GM19438 (cell line): Measurements from ENCODE around the gene LRCH1.

Experiments used
- ATAC-seq: cut with Tn5 transposase; IDR thresholded peaks from one replicate; pipeline ENCODE4 v1.9.1; 2021; ENCODE audit warnings: low read depth; ENCODE audit not compliant: unreplicated experiment

Gene LRCH1

DNA sequence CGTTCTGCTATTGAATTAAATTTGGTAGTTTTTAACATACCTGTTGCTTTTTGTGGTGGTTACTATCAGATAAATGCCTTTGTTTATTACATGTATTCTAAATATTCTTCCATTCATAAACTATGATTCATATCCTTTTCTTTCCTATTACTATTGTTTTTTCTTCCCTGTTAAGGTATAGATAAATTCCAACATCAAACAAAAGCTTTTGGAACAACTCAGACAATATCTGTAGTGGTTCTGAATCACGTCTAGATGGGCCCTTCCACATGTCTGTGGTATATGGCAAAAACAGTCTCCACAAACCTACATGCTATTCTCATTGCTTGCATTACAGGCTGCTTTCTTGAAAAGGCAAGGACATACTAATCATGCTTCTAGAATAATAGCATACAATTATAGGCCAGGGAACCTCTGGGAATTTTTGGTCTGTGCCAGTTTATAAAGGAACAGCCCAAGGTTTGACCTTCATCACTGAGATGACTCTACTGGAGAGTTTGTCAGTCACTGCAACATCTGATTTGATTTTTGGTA lies 6.4 kb downstream of the LRCH1 start:
- no peak for ATAC-seq

DNA sequence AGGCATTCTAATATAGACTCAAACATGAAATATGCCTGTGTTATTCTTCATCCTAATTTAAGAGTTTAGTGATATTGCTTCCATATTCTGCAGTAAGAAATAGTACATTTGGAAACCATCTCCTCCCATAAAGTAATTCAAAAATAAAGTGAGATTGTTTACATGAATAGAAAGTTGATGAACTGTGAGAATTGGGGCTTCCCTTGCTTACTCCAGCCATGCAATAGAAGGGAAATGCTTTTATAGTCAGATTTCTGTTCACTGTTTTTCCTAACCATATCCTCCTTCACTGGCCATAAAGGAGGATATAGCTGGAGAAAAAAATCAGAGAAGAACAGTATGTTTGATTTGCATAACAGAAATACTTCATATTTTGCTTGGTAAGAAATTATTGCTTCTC lies 7.8 kb downstream of the LRCH1 start:
- ATAC-seq, result no peak

DNA sequence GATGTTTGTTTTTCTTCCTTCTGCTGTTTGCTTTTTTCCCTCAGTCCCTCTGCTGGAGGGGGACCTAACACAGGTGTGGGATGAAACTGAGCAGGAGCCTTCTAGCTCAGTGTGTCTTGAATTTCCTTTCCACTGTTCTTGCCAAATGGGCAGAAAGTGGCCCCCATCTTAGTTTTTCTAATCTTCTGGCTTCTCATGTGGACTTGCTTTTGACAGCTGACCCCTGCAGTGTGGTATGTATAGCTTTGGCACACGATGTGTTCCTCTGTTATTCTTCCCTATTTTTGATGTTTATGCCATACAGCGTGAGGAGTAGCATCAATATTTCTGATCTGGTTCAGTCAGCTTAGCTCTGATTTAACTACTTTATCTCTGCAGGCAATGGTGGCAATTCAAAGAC lies 8.3 kb downstream of the LRCH1 start:
- no peak for ATAC-seq

DNA sequence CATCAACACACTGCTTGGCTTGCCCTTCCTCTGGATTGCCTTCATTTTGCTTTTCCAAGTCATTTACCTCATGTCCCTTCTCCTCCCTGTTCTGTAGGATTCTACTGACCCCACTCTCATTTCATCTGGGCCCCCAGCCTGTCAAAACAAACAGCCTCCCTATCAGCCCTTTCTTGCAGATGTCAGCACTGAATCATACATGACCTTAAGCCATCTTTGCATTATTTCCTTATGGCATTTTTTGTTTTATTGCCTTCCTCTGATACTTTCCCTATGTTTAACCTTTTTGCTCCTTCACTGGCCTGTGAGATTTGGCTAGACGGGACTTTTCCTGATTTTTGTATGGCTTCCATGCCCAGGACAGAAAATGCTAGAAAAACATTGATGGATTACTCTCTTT lies 8.7 kb downstream of the LRCH1 start:
- no peak for ATAC-seq

DNA sequence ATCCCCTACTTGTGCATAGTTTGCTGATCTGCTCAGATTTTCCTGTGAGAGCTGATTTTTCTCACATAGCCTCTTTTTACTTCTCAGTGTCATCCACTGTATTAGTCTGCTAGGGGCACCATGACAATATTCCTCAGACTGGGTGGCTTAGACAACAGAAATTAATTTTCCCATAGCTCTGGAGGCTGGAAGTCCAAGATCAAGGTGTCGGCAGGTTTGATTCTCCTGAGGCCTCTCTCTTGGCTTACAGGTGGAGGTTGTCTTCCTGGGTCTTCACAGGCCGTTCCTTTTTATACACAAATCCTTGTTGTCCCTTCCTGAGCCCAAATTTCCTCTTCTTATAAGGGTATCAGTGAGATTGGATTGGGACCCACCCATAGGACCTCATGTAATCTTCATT lies 9.2 kb downstream of the LRCH1 start:
- ATAC-seq, result no peak

DNA sequence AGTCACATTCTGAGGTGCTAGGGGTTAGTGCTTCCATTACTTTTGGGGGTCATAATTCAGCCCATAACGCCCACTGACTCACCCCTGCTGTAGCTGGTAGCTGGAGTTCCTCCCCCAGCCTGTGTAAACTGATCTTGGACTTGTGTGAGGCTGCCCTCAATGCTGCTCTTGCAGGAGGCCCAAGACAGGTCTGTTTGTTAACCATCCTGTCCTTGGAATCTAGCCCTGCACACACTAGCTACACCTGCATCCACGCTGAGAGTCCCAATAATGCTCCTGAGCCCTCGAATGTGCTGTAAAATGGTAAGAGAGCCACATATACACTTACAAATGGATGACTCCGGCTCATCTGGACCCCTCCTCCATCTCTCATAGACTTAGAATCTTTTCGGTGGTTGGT lies 9.6 kb downstream of the LRCH1 start:
- no peak for ATAC-seq

DNA sequence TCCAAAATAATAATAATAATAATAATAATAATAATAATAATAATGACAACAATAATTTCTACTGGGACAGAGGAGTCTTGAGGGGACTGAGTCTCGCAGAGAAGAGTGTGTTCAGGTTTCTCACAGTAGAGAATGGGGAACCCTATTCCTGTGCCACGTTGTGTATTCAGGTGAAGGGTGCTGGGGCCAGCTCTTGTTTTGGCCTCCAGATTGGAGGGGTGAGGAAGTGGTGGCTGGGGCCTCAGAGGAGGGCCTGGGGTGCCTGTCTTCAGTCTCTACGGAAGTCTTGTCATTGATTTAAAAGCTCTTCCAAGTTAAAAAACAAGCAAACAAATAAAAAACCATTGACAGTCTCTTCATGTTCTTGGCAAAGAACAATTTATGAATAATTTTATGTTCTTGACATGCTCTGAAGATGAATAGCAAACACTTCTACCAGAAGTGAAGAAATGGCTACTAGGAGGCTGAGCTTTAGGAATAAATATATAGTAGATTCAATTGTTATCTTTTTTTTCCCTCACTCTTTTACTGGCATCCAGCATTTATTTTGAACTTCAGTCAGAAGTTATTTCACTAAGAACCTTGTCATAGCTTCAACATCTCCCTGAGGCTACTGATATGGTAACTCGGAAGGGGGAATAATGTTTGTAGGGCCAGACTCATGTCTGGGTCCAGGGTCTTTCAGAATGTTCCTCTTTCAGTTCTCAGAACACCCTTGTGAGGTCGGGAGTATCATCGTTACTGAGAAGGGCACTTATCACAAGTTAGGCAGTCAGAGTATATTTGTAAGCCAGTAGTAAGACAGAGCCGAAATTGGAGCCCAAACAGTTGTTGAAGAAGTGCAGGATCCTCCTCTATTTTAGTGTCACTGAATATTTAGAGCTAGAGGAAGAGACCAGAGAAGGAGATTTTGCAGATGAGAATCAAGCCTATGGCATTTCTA lies 13.1 kb downstream of the LRCH1 start:
- no peak for ATAC-seq

DNA sequence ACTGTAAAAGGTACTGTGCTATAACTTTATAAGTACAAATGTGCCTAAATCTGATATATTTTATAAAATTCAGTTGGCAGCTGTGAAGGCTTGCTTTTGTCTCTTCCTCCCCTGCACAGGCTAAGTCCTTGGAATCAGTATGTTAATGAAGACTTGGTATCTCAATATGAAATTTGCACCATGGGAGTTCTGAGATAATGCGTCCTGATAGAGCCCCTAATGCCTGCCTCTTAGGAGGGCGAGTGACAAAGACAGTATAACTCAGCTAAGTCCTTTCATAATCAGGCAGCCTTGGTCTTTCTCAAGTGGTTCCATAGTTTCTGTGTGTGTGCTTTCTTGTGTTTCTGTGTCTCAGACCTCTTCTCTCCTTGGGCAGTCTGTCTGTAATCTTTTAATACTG lies 14.7 kb downstream of the LRCH1 start:
- ATAC-seq, result no peak

DNA sequence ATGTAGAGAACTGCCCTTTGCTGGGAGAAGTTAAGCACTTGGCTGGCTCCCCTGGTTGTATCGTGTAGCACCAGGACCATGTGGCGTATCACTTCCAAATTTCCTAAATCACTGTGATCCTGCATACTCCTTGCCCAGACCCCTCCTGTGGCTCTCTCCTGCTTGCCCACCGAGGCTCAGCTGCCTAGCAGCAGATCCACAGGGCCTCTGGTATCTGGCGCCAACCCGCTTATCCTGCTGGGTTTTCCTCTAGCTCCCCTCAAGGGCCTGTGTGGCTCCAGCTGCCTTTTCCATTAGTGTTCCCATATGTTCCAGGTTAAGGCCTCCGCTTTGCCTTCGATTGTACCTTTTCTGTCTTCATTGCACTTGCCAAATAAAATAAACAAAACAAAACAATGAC lies 16.5 kb downstream of the LRCH1 start:
- no peak for ATAC-seq

DNA sequence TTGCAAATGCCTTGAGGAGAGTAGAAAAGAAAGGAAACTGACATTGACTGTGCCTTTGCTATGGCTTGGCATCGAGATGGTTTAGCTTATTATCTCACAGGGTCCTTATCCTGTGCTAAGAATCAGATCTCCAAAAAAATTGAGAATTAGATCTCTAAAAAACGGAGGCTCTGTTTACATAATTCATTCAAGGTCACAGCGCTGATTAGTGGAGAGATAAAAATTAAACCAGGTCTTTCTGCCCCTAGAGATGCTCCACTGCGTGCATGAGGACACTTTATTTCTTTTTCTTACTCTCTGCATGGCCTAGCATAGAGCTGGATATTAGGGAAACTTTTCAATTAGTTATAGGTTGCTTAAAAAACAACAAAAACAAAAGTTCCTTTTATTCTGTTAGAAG lies 17.3 kb downstream of the LRCH1 start:
- no peak for ATAC-seq

DNA sequence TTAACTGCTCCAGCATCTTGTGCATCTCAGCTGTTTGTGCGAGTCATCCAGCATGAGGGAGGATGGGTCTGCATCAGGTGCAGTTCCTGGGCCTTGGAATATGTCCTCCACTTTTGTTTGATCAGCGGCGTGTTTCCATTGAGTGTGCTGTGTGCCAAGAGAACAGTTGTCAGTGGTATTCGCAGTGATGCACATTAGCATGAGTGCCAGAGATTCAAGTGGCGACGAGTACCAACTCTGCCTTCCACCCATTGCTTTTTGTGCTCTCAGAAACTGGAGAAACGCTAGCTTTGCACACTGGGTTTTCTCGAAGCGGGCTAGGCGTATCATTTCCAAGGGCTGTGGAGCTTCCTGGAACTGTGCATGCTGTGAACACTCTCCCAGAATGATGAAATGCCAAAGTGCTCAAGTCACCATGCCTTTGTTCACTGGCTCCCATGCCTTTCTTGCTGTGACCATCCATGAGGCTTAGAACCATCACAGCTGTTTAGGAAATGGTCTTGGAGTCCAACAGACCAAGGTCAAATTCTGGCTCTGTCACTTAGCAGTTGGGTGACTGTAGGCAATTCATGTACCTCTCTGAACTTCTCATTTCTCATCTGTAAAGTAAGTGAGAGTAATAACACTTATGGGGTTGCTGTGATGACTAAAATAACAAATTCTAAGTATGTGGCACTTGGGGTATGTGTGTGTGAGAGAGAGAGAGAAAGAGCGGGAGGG lies 18.4 kb downstream of the LRCH1 start:
- no peak for ATAC-seq

DNA sequence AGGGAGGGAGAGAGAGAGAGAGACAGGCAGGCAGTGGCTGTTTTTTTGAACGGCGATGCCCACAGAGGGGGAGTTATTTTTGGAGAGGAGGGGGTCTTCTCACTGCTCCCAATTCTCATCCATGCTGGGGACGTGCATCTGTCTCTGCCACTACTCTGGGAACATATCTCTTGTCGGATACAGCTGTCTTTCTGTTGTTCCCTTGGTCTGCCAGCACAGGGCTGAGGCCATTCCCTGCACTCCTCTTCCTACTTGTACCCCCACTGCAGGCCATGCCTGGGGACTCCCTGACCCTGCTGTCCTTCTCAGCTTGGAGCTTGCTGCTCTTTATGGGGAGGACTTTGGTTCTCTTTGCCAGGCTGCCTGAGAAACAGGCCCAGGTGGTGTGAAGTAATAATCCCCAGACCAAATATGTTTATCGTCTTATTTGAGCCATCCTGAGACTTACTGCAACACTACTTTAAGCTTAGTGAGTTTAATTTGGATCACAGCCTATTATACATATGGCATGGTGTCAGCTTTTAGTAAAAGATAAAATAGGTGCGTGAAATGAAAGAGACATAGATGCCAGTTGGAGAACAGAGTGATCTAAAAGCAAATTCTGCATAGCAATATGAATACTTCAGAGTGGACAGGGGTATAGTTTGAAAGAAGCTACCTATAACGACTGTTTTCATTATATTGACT lies 19.1 kb downstream of the LRCH1 start:
- no peak for ATAC-seq

DNA sequence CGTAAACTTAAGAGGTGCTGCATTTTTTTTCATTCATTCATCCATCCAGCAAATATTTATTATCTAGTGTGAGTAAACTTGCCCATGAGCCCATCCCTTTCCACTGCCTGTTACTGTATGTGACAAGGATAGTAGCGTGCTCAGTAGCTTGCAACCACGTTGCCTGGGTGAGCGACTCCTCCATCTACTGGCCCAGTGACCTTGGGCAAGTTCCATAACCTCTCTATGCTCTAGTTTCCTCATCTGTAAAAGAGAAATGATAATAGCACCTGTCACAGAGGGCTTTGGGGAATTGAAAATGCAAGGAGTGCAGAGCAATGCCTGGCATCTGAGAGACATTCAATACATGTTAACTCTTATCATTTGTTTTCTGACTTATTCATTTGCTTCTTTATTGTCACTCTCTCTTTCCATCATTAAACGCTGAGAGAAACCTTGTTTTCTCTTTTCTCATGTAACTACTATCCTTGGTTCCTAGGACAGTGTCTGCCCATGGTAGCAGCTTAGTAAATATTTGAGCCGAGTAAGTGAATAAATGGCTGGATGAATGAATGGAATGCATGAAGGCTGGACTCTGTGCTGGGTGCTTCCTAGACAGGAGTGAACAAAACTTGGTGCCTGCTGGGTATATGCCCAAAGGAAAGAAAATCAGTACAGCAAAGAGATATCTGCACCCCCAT lies 19.9 kb downstream of the LRCH1 start:
- ATAC-seq, result no peak

DNA sequence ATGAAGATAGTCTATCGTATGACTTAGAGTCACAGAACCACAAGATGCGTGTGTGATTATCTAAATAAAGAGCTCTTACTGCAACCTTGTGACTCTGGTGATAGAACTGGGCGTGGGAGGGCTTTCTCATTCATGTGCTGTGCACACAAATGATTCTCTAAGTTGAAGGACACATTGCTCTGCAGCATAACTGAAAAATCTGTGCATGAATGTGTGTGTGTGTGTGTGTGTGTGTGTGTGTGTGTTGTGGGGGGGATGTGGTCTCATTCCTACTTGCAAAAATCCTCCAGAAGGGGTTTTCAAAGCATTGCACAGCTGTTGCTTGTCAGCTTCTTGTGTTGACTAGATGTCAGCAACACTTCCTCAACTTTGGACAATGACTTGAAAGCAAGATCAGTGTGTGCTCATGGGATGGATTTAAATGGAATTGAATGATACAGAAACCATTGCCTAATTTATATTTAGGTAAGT lies 22.4 kb downstream of the LRCH1 start:
- ATAC-seq, result no peak

DNA sequence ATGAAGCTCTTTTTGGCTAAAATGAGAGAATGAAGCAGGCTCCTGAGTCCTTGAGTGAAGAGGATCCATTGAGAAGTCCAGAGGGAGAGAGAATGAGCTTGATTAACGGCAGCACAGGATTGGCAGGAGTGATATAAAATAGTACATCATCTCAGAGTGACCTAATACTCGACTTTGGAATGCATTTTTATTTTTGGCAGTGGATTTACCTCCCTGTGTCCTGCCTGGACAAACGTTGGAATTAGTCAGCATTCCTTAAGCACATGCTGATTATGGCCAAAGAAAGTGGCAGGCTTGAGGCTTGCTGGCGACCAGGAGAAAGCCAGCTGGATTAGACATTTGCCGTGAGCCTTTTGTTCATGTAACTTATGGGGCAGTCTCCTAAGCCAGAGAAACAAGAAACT lies 22.9 kb downstream of the LRCH1 start:
- ATAC-seq, result no peak

DNA sequence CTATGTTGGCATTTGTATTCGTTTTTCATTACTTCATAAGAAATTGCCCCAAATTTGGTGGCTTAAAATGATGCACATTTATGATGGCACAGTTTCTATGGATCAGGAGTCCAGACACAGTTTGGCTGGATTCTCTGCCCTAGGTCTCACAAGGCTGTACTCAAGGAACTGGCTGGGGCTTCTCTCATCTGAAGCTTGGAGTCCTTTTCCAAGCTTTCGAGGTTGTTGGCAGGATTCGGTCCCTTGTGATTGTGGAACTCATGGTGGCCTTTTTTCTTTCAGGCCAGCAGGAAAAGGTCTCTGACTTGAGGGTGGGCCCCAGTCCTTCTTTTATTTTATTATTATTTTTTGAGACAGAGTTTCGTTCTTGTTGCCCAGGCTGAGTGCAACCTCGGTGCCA lies 23.8 kb downstream of the LRCH1 start:
- ATAC-seq, result no peak

DNA sequence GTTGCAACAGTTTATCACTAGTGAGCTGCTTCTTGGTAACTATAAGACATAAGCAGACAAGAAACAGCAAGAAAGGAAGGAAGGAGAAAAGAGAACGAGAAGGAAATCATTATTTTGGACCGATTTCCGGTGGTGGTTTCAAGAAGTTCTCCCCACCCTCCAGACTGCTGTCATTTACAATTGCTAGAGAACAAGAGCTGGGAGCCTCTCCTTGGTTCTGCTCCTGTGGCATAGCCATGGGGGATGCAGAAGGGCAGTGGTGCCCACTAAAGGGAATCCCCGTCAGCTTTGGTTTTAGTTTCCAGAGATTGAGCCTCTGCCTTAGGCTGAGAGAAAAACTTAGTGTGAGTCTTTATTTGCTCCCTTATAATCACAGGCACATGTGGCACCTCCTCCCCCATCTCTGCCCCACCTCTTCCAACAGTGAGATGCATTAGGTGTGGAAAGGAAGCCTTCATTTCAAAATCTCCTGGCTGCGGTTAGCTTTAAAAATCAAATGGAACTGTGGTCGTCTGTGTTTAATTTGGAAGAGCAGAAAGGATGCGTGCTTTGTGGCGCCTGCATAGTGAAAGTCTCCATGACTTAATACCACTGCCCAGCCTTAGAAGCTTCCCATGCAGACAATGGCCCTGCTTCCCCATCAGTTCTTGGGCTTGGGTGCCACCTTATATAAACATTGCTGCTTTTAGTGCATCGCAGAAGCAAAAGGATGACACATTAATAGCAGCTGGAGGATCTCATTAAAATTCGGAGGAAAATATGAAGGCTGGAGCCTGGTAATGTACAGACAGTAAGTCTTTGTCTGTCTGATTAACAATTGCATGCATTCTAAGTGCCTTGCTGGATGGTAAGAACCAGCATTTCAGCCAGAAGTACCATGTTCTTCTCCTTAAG lies 25.0 kb downstream of the LRCH1 start:
- no peak for ATAC-seq

DNA sequence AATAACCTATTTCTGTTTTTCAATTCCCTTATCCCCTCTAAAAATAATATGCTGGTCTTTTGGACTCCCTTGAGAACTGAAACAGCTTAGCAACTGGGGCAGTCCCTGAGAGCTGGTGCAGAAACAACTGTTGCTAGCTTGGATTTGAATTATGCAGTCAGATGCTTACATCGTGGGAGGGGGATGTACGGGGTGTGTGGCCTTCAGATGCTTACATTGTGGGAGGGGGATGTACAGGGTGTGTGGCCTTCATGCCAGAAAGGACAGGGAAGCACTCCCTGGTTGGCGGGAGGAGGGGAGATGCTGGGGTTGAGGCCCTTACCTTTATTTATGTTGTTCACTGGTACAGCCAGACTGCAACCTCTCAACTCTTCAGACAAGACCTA lies 25.6 kb downstream of the LRCH1 start:
- ATAC-seq, result no peak

DNA sequence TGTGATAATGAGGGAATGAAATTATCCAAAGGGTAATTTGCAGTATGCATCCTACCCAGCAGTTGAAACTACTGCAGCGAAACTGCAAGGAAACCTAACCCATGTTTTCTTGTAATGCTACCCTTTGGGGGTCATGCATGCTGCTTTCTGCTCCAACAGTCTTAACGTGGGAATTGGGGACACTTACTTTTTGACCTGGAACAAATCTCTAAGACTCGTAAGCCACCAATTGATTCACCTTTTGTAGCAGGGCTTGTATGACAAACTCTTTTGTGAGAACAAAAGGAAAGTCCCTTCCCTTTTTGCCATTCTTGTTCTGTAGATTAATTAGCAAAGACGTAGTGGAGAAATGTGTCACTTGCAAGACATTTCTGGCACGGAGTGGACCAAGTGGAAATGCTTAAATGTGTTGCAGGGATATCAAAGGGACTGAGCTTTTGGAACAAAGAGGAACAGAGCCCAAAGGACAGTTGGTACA lies 27.4 kb downstream of the LRCH1 start:
- ATAC-seq, result no peak
